HK-2 (cell line): ENCODE data around the gene SP6.

Experiments
- DNase-seq: peaks from one replicate; pipeline ENCODE4 v3.0.0-alpha.2; 2018; ENCODE audit not compliant: unreplicated experiment

Gene SP6

GRCh38 chr17:47836601-47837000 lies 14.4 kb downstream of the SP6 start:
- no peak for DNase-seq

- DNase-seq: no peak
Observed at GRCh38 chr17:47834756-47835155, 16.2 kb downstream of the SP6 start.

GRCh38 chr17:47831934-47832327 lies 19.0 kb downstream of the SP6 start:
- DNase-seq: no peak

- DNase-seq: peak; percentile 92
Observed at GRCh38 chr17:47831003-47831933, 19.7 kb downstream of the SP6 start, which contains the start of the genes LRRC46 and MRPL10. TSS of gene LRRC46 (plus strand) at chr17:47831670. CDS start at chr17:47831990, 320 bp downstream. TSS of gene MRPL10 (minus strand) at chr17:47831541. CDS start at chr17:47831511, 30 bp downstream.

GRCh38 chr17:47830396-47831002 lies 20.5 kb downstream of the SP6 start:
- no peak for DNase-seq

GRCh38 chr17:47829870-47830269 lies 21.1 kb downstream of the SP6 start:
- no peak for DNase-seq

- DNase-seq: no peak
Observed at GRCh38 chr17:47823519-47823918, 27.4 kb downstream of the SP6 start.

- no peak for DNase-seq
Observed at GRCh38 chr17:47822785-47823184, 28.2 kb downstream of the SP6 start.

- peak; percentile 88 for DNase-seq
Observed at GRCh38 chr17:47821424-47822391, 29.3 kb downstream of the SP6 start, which contains the start of gene OSBPL7. TSS of gene OSBPL7 (minus strand) at chr17:47821794. CDS start at chr17:47820278, 1,516 bp downstream.

GRCh38 chr17:47821031-47821423 lies 29.9 kb downstream of the SP6 start:
- no peak for DNase-seq

GRCh38 chr17:47820033-47820789 lies 30.8 kb downstream of the SP6 start:
- DNase-seq: no peak

GRCh38 chr17:47819475-47819874 lies 31.5 kb downstream of the SP6 start:
- no peak for DNase-seq

GRCh38 chr17:47818002-47818695 lies 32.8 kb downstream of the SP6 start:
- DNase-seq: no peak

GRCh38 chr17:47816947-47817346 lies 34.0 kb downstream of the SP6 start:
- DNase-seq: no peak

- no peak for DNase-seq
Observed at GRCh38 chr17:47816111-47816735, 34.7 kb downstream of the SP6 start.

- no peak for DNase-seq
Observed at GRCh38 chr17:47815106-47815918, 35.7 kb downstream of the SP6 start.

GRCh38 chr17:47813512-47814031 lies 37.4 kb downstream of the SP6 start:
- no peak for DNase-seq

- DNase-seq: no peak
Observed at GRCh38 chr17:47813077-47813476, 37.9 kb downstream of the SP6 start.
